Measurements from ENCODE around the gene MICAL2.

MICAL2 gene

GRCh38 chr11:12192794-12193514 lies 82.6 kb downstream of the MICAL2 start:
- DNase-seq: no peak

GRCh38 chr11:12193515-12194336 lies 83.3 kb downstream of the MICAL2 start:
- no peak for DNase-seq

- peak; percentile 56 for DNase-seq
Observed at GRCh38 chr11:12195768-12196167, 85.4 kb downstream of the MICAL2 start.

GRCh38 chr11:12196308-12196707 lies 85.9 kb downstream of the MICAL2 start:
- no peak for DNase-seq

GRCh38 chr11:12196872-12197271 lies 86.5 kb downstream of the MICAL2 start:
- no peak for DNase-seq

GRCh38 chr11:12198251-12199222 lies 88.1 kb downstream of the MICAL2 start:
- DNase-seq: no peak

- no peak for DNase-seq
Observed at GRCh38 chr11:12199231-12199948, 89.0 kb downstream of the MICAL2 start.

GRCh38 chr11:12200279-12200990 lies 90.0 kb downstream of the MICAL2 start:
- no peak for DNase-seq

GRCh38 chr11:12200991-12201985 lies 90.9 kb downstream of the MICAL2 start:
- no peak for DNase-seq

GRCh38 chr11:12202661-12203310 lies 92.4 kb downstream of the MICAL2 start:
- DNase-seq: no peak

GRCh38 chr11:12204506-12204905 lies 94.1 kb downstream of the MICAL2 start:
- no peak for DNase-seq

- DNase-seq: no peak
Observed at GRCh38 chr11:12205330-12205729, 94.9 kb downstream of the MICAL2 start.

GRCh38 chr11:12206529-12206928 lies 96.1 kb downstream of the MICAL2 start:
- no peak for DNase-seq

- no peak for DNase-seq
Observed at GRCh38 chr11:12207384-12208150, 97.2 kb downstream of the MICAL2 start.

- DNase-seq: no peak
Observed at GRCh38 chr11:12209096-12209495, 98.7 kb downstream of the MICAL2 start.

- no peak for DNase-seq
Observed at GRCh38 chr11:12210200-12210599, 99.8 kb downstream of the MICAL2 start.

- no peak for DNase-seq
Observed at GRCh38 chr11:12211331-12212065, 101.1 kb downstream of the MICAL2 start.

- DNase-seq: no peak
Observed at GRCh38 chr11:12212174-12212820, 101.9 kb downstream of the MICAL2 start.
